IPS-18a (cell line): ENCODE measurements around the gene LRRC8E.

Experiments used
- H3K27ac ChIP-seq: one replicate; pipeline ENCODE4 v1.5.1; 2013; ENCODE audit warnings: low read length
- H3K27me3 ChIP-seq: one replicate; pipeline ENCODE4 v1.6.1; 2013; ENCODE audit warnings: mild to moderate bottlenecking, low read length; ENCODE audit not compliant: control insufficient read depth, insufficient read depth
- H3K36me3 ChIP-seq: one replicate; pipeline ENCODE4 v1.6.1; 2013; ENCODE audit warnings: low read depth, low read length; ENCODE audit not compliant: control insufficient read depth
- H3K4me1 ChIP-seq: one replicate; pipeline ENCODE4 v1.6.1; 2013; ENCODE audit warnings: low read depth, low read length; ENCODE audit not compliant: control insufficient read depth
- H3K4me3 ChIP-seq: one replicate; pipeline ENCODE4 v1.5.1; 2013; ENCODE audit warnings: low read length
- H3K9ac ChIP-seq: one replicate; pipeline ENCODE4 v1.6.1; 2013; ENCODE audit warnings: mild to moderate bottlenecking, low read length, moderate library complexity
- H3K9me3 ChIP-seq: one replicate; pipeline ENCODE4 v1.6.1; 2013; ENCODE audit warnings: low read depth, low read length; ENCODE audit not compliant: control insufficient read depth

LRRC8E gene

GRCh38 chr19:7863971-7864689 lies 24.2 kb upstream of the LRRC8E start:
- Histone ChIP-seq H3K9ac (no peak overlapping the region), H3K4me3 (no peak overlapping the region), H3K27me3 (peaks cover 46% of the 10 kb centered on the region), H3K36me3 (no peaks in the 10 kb centered on the region), H3K27ac (no peak overlapping the region), H3K4me1 (no peaks in the 10 kb centered on the region), H3K9me3 (no peaks in the 10 kb centered on the region)

- Histone ChIP-seq H3K27ac (no peak overlapping the region), H3K36me3 (no peaks in the 10 kb centered on the region), H3K9me3 (no peaks in the 10 kb centered on the region), H3K4me1 (no peaks in the 10 kb centered on the region), H3K9ac (no peak overlapping the region), H3K4me3 (no peak overlapping the region), H3K27me3 (peaks cover 46% of the 10 kb centered on the region)
Observed at GRCh38 chr19:7864690-7865074, 23.6 kb upstream of the LRRC8E start.

DNA sequence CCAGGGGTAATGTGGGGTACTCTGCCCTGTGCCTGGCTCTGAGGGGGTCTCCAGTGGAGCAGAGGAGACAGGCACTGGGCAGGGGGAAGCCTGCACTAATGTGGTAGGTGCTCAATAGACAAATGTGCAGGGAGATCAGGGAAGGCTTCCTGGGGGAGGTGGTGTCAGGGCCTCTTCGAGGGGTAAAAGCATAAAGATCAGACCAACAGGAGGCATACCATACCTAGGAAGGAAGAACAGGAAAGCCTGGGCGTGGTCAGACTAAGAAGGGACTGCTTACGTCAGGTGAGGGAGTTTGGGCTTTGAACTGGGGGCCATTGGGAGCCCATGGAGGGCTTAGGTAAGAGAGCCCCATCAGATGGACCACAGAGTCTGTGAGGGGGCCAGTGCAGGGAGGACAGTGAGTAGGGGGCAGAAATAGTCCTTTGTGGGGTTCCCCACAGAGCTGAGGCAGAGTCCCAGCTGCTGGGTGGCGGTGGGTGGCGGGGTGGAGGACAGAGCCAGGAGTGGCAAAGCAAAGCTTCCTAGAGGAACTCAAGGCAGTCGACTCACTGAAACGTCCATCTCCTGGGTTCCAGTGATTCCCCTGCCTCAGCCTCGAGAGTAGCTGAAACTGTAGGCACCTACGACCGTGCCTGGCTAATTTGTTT lies 22.9 kb upstream of the LRRC8E start:
- Histone ChIP-seq H3K4me3 (no peak overlapping the region), H3K4me1 (no peaks in the 10 kb centered on the region), H3K9ac (no peak overlapping the region), H3K27ac (no peak overlapping the region), H3K9me3 (no peaks in the 10 kb centered on the region), H3K27me3 (peaks cover 46% of the 10 kb centered on the region), H3K36me3 (no peaks in the 10 kb centered on the region)

- peaks cover 5% of the 10 kb centered on the region for H3K4me1 ChIP-seq
- H3K9me3 ChIP-seq: no peaks in the 10 kb centered on the region
- peaks cover 35% of the 10 kb centered on the region for H3K27me3 ChIP-seq
- H3K36me3 ChIP-seq: no peaks in the 10 kb centered on the region
- H3K9ac ChIP-seq: no peak overlapping the region
- H3K27ac ChIP-seq: no peak overlapping the region
- H3K4me3 ChIP-seq: no peak overlapping the region
Observed at GRCh38 chr19:7866399-7867091, 21.8 kb upstream of the LRRC8E start.

- Histone ChIP-seq H3K27me3 (peaks cover 29% of the 10 kb centered on the region), H3K9ac (no peak overlapping the region), H3K9me3 (no peaks in the 10 kb centered on the region), H3K27ac (no peak overlapping the region), H3K36me3 (no peaks in the 10 kb centered on the region), H3K4me1 (peaks cover 5% of the 10 kb centered on the region), H3K4me3 (no peak overlapping the region)
Observed at GRCh38 chr19:7867092-7867844, 21.0 kb upstream of the LRRC8E start.

GRCh38 chr19:7868326-7868670 lies 20.0 kb upstream of the LRRC8E start:
- Histone ChIP-seq H3K27ac (no peak overlapping the region), H3K36me3 (no peaks in the 10 kb centered on the region), H3K4me1 (peaks cover 5% of the 10 kb centered on the region), H3K9ac (no peak overlapping the region), H3K4me3 (no peak overlapping the region), H3K9me3 (no peaks in the 10 kb centered on the region), H3K27me3 (peaks cover 32% of the 10 kb centered on the region)

- H3K27ac ChIP-seq: no peak overlapping the region
Observed at GRCh38 chr19:7868671-7869452, 19.4 kb upstream of the LRRC8E start.

GRCh38 chr19:7869453-7869909 lies 18.8 kb upstream of the LRRC8E start:
- Histone ChIP-seq H3K27me3 (peaks cover 25% of the 10 kb centered on the region), H3K4me3 (peak overlapping the region; percentile 21), H3K4me1 (peaks cover 5% of the 10 kb centered on the region), H3K27ac (no peak overlapping the region), H3K36me3 (no peaks in the 10 kb centered on the region), H3K9ac (no peak overlapping the region), H3K9me3 (no peaks in the 10 kb centered on the region)

More at GRCh38 chr19:7868671-7869452, 19.4 kb upstream of the LRRC8E start:
- Histone ChIP-seq H3K9me3 (no peaks in the 10 kb centered on the region), H3K4me1 (peaks cover 5% of the 10 kb centered on the region), H3K27me3 (peaks cover 31% of the 10 kb centered on the region), H3K36me3 (no peaks in the 10 kb centered on the region), H3K9ac (no peak overlapping the region), H3K4me3 (peak overlapping the region; percentile 38)

GRCh38 chr19:7869910-7870511 lies 18.3 kb upstream of the LRRC8E start:
- Histone ChIP-seq H3K9me3 (no peaks in the 10 kb centered on the region), H3K4me3 (peak overlapping the region; percentile 21), H3K4me1 (peaks cover 5% of the 10 kb centered on the region), H3K9ac (no peak overlapping the region), H3K27ac (no peak overlapping the region), H3K36me3 (no peaks in the 10 kb centered on the region), H3K27me3 (peaks cover 20% of the 10 kb centered on the region)

GRCh38 chr19:7870571-7871436 lies 17.5 kb upstream of the LRRC8E start:
- Histone ChIP-seq H3K27ac (no peak overlapping the region), H3K9ac (no peak overlapping the region), H3K4me3 (no peak overlapping the region), H3K36me3 (no peaks in the 10 kb centered on the region), H3K27me3 (peaks cover 12% of the 10 kb centered on the region), H3K9me3 (no peaks in the 10 kb centered on the region), H3K4me1 (peaks cover 5% of the 10 kb centered on the region)
